ENCODE data around the gene PTGER1.

PTGER1 gene

DNA sequence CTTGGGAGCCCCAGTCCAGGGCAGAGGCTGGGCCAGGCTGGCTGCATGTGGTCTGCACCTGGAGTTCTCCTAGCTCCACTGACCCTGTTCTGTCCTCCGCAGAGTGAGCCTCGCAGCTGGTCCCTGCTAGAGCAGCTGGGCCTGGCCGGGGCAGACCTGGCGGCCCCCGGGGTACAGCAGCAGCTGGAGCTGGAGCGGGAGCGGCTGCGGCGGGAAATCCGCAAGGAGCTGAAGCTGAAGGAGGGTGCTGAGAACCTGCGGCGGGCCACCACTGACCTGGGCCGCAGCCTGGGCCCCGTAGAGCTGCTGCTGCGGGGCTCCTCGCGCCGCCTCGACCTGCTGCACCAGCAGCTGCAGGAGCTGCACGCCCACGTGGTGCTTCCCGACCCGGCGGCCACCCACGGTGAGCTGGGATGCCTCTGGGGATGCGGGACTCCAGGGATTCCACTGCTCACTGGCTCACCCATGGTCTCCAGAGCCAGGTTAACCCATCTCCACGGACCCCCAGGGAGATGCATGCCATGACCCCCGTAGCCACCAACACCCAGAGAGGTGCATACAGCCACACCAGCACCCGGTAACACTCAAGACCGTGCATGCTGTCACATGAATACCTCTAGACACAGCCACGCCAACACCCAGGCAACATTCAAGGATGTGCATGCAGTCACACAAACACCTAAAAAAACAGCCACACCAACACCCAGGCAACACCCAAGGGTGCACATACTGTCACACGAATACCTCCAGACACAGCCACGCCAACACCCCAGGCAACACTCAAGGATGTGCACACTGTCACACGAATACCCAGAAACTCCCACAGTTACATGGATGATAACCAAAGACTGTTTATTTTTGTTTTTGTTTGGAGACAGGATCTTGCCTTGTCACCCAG lies 33.9 kb downstream of the PTGER1 start:
- no peak for DNase-seq (ENCODE audit: low spot score)

DNA sequence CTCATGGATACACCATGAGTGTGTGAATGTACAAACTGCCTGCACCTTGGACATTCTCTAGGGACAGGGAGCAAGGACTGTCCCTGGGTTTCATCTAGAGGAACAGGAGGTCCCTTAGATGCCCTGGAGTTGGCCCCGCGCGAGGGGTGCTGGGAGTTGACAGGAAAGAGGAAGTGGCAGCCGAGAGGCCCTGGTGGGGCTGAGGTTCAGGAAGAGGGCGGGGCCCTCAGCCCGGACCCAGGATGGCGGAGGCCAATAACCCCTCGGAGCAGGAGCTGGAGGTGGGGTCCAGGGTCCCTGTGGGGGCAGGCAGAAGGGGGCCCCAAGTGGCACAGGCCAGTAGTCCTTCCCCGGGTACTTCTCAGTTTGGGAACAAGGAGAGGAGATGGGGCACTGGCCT lies 35.1 kb downstream of the PTGER1 start:
- DNase-seq (ENCODE audit: low spot score): no peak

DNA sequence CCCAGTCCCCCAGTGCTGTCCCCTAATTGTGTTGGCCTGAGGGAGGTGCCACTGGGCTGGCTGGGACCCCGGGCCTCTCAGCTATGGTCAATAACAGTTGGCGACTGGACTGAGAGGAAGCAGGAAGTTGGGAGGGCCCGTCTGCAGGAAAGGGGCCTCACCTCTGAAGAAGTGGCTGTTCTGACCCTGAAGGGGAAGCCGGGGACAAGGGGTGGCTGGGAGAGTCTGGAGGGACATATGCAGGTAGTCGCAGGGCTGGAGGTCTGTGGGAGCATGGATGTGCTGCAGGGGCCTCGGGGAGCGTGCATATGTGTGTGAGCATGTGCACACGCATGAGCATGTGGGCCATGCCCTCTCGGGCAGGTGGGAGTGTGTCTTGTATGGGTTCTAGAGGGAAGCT lies 36.1 kb downstream of the PTGER1 start:
- no peak for DNase-seq (ENCODE audit: low spot score)

DNA sequence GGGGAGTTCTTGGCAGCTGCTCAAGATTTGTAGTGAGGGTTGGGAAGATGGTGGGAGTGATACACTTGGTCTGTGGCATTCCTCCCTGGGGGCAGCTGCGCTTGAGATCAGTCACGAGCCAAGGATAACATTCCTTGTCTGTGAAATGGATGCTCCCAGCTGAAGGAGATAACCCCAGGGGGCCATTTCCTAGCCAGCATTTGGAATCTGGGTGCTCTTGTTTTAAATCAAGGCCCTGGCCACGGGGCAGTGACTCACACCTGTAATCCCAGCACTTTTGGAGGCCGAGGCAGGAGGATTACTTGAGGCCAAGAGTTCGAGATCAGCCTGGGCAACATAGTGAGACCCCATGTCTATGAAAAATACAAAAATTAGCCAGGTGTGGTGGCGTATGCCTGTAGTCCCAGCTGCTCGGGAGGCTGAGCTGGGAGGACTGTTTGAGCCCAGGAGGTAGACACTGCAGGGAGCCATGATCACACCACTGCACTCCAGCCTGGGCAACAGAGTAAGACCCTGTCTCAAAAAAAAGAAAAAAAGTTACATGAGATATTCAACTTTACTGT lies 37.5 kb downstream of the PTGER1 start:
- DNase-seq (ENCODE audit: low spot score): no peak

DNA sequence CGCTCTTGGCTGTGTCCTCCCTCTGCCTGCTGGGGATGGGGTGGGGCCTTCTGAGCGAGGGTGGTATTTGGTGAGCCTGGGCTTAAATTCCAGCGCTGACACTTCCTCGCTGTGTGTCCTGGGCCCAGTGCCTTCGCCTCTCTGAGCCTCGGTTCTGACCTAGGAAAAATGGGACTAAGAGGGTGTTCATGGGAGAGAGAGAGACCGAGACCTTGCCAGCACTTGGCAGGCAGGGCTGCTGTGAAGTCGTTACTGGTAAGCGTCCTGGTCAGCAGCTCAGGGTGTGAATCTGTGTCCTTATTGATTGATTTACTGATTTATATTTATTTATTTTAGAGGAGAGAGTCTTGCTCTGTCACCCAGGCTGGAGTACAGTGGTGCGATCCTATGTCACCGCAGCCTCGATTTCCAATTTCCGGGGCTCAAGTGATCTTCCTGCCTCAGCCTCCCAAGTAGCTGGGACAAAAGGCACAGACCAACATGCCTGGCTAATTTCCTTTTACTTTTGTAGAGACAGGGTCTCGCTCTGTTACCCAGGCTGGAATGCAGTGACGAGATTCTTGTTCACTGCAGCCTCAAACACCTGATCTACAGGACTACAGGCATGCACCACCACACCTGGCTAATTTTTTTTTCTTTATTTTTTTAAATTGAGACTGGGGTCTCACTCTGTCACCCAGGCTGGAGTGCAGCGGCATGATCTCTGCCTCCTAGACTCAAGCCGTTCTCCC lies 39.7 kb downstream of the PTGER1 start:
- no peak for DNase-seq (ENCODE audit: low spot score)

DNA sequence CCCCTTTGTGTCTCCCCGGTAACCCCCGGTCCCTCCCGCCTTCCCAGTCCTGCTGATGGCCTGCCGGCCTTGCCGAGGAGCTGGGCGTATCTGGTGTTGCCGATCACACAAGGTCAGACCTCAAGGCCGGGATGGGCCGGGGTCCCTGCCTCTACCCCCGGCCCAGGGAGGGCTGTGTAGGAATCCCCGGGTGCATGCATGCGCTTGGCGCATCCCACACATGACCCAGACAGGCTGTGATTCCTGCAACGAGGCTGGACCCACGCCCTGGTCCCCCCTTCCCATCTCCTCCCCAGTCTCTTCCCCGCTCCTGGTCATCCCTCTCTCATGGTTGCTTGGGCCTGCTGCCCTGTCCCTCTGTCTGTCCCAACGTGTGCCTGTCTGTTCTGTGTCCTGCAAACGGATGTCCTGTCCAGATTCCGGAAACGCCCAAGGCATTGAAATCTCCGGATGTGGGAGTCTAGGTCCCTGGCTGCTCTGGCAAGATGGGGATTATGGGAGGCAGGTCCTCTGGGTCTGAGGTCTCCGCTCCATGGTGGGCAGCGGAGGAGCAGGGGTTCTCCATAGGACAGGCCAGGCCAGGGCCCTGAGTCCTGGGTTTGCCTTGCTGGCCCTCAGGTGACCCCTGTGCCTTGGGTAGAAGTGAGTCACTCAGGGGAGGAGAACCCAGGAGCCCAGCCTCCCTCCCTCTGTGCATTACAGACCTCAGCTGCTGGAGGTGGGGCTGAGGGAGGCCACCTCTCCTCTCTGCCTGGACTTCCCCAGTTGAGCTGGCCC lies 40.4 kb downstream of the PTGER1 start:
- no peak for DNase-seq (ENCODE audit: low spot score)

DNA sequence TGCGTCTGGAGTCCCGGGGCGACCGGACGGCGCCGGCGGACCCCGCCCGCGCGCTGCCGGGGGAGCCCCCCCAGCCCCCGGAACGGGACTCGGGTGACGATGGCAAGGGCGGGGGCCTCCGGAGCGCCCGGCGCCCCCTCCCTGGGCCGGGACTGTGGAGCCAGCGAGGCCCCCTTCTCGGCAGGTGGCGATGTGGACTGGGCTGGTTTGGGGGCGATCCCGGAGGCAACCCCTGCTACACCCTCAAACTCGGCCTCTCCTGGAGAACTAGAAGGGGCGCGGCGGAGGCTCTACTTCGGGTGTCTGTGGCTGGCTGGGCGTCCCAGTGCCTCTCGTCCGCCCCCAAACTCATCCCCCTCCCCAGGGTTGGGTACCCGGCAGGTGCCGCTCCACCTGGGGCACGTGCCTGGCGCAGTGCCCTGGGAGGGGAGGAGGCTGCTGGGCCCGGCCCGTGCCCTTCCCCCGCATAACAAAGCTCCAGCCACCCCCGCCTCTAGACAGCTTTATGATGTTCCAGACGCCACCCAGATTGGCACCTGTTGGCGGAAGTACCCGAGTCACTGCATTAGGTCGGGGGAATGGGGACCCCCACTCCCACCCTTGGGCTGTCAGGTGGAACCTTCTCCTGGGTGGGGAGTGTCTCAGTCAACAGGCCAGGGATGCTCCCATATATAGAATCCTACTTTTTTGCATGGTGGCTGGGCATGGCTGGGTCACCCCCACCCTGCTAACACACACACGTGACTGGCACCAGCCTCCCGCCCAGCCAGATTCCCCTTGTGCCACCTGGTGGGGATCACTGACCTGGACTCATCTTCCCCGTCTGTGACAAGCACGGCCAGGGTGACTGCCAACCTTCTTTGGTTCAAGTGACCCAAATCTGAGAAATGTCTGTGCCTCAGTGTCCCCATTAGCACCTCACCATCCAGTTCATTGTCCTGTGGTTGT lies 41.3 kb downstream of the PTGER1 start:
- DNase-seq (ENCODE audit: low spot score): no peak

DNA sequence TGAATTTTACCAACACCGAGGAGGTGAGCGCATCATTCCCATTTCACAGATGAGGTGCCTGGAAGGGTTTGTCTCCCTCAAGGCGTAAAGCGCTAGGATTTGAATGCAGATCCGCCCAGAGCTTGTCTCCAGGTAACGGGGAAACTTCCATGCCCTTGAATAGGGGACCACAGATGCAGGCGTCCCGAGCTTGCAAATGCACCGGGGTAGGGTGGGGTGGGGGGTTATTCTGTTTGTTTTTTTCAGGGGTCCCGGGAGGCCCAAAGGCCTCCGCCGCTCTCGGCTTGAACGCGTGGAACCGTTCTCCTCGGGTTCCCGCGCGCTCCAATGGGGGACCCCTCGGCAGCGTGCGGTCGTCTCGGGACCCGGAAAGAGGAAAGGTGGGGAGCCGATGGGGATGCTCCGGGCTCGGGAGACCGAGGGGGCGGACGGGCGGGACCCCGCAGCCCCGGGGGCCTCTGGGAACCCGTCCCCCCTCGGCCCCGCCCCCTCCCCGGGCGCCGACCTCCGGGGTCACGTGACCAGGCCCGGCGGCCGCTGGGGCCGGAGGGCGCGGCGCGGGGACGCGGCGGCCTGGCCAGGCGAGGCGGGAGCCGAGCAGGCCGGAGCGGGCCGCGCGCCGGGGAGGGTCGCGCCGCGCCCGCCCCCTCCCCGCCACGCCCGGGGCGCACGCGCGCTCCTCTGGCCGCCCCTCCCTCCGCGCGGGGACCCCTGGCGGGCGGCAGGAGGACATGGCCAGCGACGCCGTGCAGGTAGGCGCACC lies 42.2 kb downstream of the PTGER1 start, which contains the start of gene PKN1:
PKN1 (plus strand) TSS at position 516 of the 763 bp plus-strand sequence; CDS start at position 732, 216 bp downstream.
- DNase-seq (ENCODE audit: low spot score): peak; percentile 75

DNA sequence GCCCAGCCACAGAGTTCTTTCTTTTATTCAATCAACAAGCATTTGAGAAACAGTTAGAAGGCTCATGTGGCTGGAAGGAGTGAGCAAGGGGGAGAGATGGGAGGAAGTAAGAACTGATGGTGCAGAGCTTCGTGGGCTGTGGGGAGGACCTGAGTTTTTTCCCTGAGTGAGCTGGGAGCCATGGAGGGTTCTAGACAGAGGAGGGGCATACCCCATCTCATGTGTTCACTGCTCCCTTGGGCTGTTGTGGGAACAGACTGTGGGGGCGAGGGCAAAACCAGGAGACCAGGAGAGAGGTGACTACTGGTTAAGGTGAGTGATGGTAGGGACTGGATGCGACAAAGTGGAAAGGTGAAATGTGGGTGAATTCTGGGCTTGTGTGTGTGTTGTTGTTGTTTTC lies 44.4 kb downstream of the PTGER1 start:
- DNase-seq (ENCODE audit: low spot score): no peak

DNA sequence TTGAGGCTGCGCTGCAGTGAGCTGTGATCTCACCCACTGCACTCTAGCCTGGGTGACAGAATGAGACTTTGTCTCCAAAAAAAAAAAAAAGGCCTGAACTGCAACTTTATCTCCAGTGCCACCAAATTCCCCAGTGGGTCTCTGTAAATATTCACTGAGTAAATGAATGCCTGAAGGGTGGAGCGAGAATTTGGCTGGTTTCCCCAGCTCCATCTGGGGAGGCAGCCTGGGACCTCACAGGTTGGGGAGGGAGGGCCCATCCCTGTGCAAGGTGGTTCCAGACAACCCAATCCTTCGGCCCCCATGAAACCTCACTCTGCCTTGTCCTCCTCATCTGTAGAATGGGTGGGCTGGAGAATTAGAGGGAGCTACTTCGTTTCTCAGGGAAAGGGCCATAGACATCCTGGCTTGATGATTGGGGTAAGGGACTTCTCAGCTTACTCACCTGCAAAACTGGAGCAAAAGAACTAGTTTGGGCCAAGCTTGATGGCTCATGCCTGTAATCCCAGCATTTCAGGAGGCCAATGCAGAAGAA lies 46.2 kb downstream of the PTGER1 start:
- no peak for DNase-seq (ENCODE audit: low spot score)

DNA sequence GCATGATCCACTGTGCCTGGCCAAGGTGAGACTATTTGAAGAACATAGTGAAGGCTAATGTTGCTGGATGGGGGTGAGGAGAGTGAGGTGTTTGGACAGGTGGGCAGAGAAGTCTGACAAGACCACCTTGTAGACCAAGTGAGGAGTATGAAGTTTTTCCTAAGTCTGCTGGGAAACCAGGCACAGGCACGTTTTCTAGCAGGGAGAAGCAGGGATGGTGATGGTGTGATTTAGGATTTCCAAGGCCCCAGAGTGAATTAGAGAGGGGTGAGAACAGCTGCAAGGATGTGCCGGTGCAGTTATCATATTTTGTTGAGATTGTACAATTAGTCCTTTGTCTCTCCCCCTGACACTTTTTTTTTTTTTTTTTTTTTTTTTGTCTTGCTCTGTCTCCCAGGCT lies 47.7 kb downstream of the PTGER1 start:
- no peak for DNase-seq (ENCODE audit: low spot score)

DNA sequence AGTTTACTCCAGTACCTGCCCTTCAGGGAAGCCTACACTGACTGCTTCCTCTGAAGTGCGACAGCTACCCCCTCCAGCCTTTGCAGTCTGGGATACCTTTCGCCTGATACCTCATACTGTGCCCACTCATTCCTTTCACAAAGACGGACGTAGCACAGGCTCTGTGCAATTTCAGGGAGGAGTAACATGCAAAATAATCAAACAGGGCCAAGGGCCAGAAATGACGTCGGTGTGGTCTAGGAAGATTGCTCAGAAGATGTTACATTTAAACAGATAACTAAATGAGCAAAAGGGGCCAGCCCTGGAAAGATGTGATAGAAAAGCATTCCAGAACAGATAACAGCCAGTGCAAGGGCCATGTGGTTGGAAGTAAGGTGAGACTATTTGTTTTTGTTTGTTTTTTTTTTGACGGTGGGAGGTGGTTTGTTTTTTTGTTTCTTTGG lies 49.4 kb downstream of the PTGER1 start:
- DNase-seq (ENCODE audit: low spot score): no peak
